Gastroesophageal sphincter (tissue), 3 donors: ENCODE data around the gene LEMD1.

ENCODE experiments used
- POLR2A ChIP-seq, 2 donors: fragments of 450-650 bp; IDR thresholded peaks; one replicate each; pipeline ENCODE4 v1.6.1; 2017; ENCODE audit warnings: antibody characterized with exemption in 2 of 2, mild to moderate bottlenecking in 2 of 2, moderate library complexity in 1 of 2
- TF ChIP-seq, protein P1 (sequence below), 4 experiments: fragments of 200-600 bp in 2 of 4; fragments of 450-650 bp in 2 of 4; sonication (generic) in 1 of 4; IDR thresholded peaks; one replicate each; pipeline ENCODE4 v1.5.1; 2017 to 2019; ENCODE audit warnings: antibody characterized with exemption in 4 of 4, mild to moderate bottlenecking in 2 of 4, moderate library complexity in 2 of 4

GRCh38 chr1:205407970-205408369 lies 13.9 kb downstream of the LEMD1 start:
- no peak for TF ChIP-seq POLR2A (IDR thresholded peaks at IDR 0.05)
- TF ChIP-seq, protein P1, sequence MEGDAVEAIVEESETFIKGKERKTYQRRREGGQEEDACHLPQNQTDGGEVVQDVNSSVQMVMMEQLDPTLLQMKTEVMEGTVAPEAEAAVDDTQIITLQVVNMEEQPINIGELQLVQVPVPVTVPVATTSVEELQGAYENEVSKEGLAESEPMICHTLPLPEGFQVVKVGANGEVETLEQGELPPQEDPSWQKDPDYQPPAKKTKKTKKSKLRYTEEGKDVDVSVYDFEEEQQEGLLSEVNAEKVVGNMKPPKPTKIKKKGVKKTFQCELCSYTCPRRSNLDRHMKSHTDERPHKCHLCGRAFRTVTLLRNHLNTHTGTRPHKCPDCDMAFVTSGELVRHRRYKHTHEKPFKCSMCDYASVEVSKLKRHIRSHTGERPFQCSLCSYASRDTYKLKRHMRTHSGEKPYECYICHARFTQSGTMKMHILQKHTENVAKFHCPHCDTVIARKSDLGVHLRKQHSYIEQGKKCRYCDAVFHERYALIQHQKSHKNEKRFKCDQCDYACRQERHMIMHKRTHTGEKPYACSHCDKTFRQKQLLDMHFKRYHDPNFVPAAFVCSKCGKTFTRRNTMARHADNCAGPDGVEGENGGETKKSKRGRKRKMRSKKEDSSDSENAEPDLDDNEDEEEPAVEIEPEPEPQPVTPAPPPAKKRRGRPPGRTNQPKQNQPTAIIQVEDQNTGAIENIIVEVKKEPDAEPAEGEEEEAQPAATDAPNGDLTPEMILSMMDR (IDR thresholded peaks at IDR 0.05) = no peak
